ENCODE measurements around the gene PRRG1.
A peak's percentile ranks its signal among the peaks of the same experiment; 100 is the strongest.

PRRG1 gene

DNA sequence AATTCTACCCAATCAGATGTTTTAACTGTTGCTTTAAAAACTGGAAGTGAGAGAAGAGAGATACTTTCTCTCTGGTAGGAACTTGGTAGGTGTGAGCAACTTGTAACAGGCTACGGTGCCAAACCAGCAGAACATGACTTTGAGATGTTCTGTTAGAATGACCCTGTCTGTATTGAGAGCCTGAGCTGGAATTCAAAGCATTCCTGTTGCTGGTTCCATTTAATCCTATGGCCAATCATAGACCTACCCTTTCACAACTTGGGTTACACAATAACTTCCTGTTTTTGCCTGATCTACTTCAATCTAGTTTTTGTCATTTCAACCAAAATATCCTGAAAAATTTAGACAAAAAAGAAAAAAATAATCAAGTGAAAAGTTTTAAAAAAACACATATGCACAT lies 1.7 kb upstream of the PRRG1 start:
- Histone ChIP-seq H3K9ac (ENCODE audit: low read length in 2 of 2) (no peak overlapping the region), H3K9me3 (ENCODE audit: control insufficient read depth in 2 of 2, low read length in 2 of 2) (no peaks in the 10 kb centered on the region), H3K4me3 (ENCODE audit: low read length in 2 of 2) (no peak overlapping the region), H3K27me3 (ENCODE audit: control insufficient read depth in 1 of 2, insufficient read depth in 2 of 2, low read length in 2 of 2) (no peaks in the 10 kb centered on the region), H3K27ac (ENCODE audit: low read length) (no peak overlapping the region), H3K36me3 (ENCODE audit: control insufficient read depth in 2 of 2, insufficient read depth in 2 of 2, low read length in 2 of 2) (no peaks in the 10 kb centered on the region), H3K4me1 (ENCODE audit: control insufficient read depth, insufficient read depth, low read length) (no peaks in the 10 kb centered on the region)

GRCh38 chrX:37348231-37348970 lies 763 bp upstream of the PRRG1 start:
- Histone ChIP-seq H3K27ac (ENCODE audit: low read length) (no peak overlapping the region), H3K9ac (ENCODE audit: low read length in 2 of 2) (peak overlapping the region in 1 of 2 donors; percentile 13)

DNA sequence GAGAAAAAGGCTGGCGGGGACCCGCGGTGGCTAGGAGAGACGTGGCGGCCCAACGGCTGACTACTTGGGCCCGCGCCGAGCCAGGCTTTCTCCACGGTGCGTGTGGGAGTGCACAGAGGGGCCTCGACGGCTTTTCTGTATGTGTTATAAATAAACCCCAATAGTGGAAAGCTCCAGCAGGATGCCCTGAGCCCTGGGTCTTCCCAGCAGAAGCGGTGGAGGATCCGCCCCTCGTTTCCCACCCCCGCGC lies 268 bp upstream of the PRRG1 start:
- no peaks in the 10 kb centered on the region for H3K4me1 ChIP-seq (ENCODE audit: control insufficient read depth, insufficient read depth, low read length)
- H3K27me3 ChIP-seq (ENCODE audit: control insufficient read depth in 1 of 2, insufficient read depth in 2 of 2, low read length in 2 of 2) = no peaks in the 10 kb centered on the region
- H3K4me3 ChIP-seq (ENCODE audit: low read length in 2 of 2) = peak overlapping the region; percentile 6 to 64
- no peaks in the 10 kb centered on the region for H3K36me3 ChIP-seq (ENCODE audit: control insufficient read depth in 2 of 2, insufficient read depth in 2 of 2, low read length in 2 of 2)
- H3K9ac ChIP-seq (ENCODE audit: low read length in 2 of 2) = peak overlapping the region in 1 of 2 donors; percentile 13
- no peaks in the 10 kb centered on the region for H3K9me3 ChIP-seq (ENCODE audit: control insufficient read depth in 2 of 2, low read length in 2 of 2)
- no peak overlapping the region for H3K27ac ChIP-seq (ENCODE audit: low read length)

More at GRCh38 chrX:37348231-37348970, 763 bp upstream of the PRRG1 start:
- Histone ChIP-seq H3K4me3 (ENCODE audit: low read length in 2 of 2) (peak overlapping the region; percentile 6 to 64), H3K9me3 (ENCODE audit: control insufficient read depth in 2 of 2, low read length in 2 of 2) (no peaks in the 10 kb centered on the region), H3K36me3 (ENCODE audit: control insufficient read depth in 2 of 2, insufficient read depth in 2 of 2, low read length in 2 of 2) (no peaks in the 10 kb centered on the region), H3K4me1 (ENCODE audit: control insufficient read depth, insufficient read depth, low read length) (no peaks in the 10 kb centered on the region), H3K27me3 (ENCODE audit: control insufficient read depth in 1 of 2, insufficient read depth in 2 of 2, low read length in 2 of 2) (no peaks in the 10 kb centered on the region)

- no peaks in the 10 kb centered on the region for H3K36me3 ChIP-seq (ENCODE audit: control insufficient read depth in 2 of 2, insufficient read depth in 2 of 2, low read length in 2 of 2)
- no peaks in the 10 kb centered on the region for H3K4me1 ChIP-seq (ENCODE audit: control insufficient read depth, insufficient read depth, low read length)
- H3K4me3 ChIP-seq (ENCODE audit: low read length in 2 of 2) = peak overlapping the region; percentile 77 to 84
- H3K9ac ChIP-seq (ENCODE audit: low read length in 2 of 2) = peak overlapping the region; percentile 2 to 70
- no peaks in the 10 kb centered on the region for H3K27me3 ChIP-seq (ENCODE audit: control insufficient read depth in 1 of 2, insufficient read depth in 2 of 2, low read length in 2 of 2)
- H3K27ac ChIP-seq (ENCODE audit: low read length) = no peak overlapping the region
- no peaks in the 10 kb centered on the region for H3K9me3 ChIP-seq (ENCODE audit: control insufficient read depth in 2 of 2, low read length in 2 of 2)
Measured at GRCh38 chrX:37350034-37350365, 836 bp downstream of the PRRG1 start.

DNA sequence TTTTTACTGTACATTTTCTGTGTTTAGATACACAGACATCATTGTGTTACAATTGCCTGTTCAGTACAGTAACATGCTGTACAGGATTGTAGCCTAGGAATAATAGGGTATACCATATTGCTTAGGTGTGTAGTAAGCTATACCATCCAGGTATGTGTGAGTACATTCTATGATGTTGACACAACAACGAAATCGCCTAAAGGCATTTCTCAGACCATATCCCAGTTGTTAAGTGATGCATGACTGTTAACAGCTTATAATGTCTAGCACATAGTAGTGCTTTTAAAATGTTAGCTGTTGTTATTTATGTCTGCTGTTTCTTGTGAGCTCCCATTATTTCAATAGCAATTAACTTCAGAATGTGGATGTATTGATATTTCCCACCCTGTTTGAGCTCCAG lies 4.5 kb downstream of the PRRG1 start:
- Histone ChIP-seq H3K4me3 (ENCODE audit: low read length in 2 of 2) (no peak overlapping the region), H3K9ac (ENCODE audit: low read length in 2 of 2) (no peak overlapping the region), H3K4me1 (ENCODE audit: control insufficient read depth, insufficient read depth, low read length) (no peaks in the 10 kb centered on the region), H3K36me3 (ENCODE audit: control insufficient read depth in 2 of 2, insufficient read depth in 2 of 2, low read length in 2 of 2) (no peaks in the 10 kb centered on the region), H3K27me3 (ENCODE audit: control insufficient read depth in 1 of 2, insufficient read depth in 2 of 2, low read length in 2 of 2) (no peaks in the 10 kb centered on the region), H3K9me3 (ENCODE audit: control insufficient read depth in 2 of 2, low read length in 2 of 2) (no peaks in the 10 kb centered on the region), H3K27ac (ENCODE audit: low read length) (no peak overlapping the region)

DNA sequence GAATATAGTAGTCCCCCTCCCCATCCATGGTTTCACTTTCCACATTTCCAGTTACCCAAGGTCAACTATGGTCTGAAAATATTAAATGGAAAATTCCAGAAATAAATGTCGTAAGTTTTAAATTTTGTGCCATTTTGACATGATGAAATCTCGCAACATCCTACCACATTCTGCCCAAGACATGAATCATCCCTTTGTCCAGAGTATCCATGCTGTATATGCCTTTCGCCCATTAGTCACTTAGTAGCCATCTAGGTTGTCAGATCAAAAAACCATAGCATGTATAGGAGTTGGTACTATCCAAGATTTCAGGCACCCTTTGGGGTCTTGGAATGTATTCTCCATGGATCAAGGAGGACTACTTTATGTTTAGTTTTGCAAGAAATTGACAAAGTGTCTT lies 8.3 kb downstream of the PRRG1 start:
- Histone ChIP-seq H3K9me3 (ENCODE audit: control insufficient read depth in 2 of 2, low read length in 2 of 2) (no peaks in the 10 kb centered on the region), H3K36me3 (ENCODE audit: control insufficient read depth in 2 of 2, insufficient read depth in 2 of 2, low read length in 2 of 2) (no peaks in the 10 kb centered on the region), H3K9ac (ENCODE audit: low read length in 2 of 2) (no peak overlapping the region), H3K27ac (ENCODE audit: low read length) (no peak overlapping the region), H3K4me3 (ENCODE audit: low read length in 2 of 2) (no peak overlapping the region), H3K4me1 (ENCODE audit: control insufficient read depth, insufficient read depth, low read length) (no peaks in the 10 kb centered on the region), H3K27me3 (ENCODE audit: control insufficient read depth in 1 of 2, insufficient read depth in 2 of 2, low read length in 2 of 2) (no peaks in the 10 kb centered on the region)

GRCh38 chrX:37361596-37361995 lies 12.4 kb downstream of the PRRG1 start:
- H3K9ac ChIP-seq (ENCODE audit: low read length in 2 of 2) = no peak overlapping the region
- H3K27ac ChIP-seq (ENCODE audit: low read length) = no peak overlapping the region
- H3K4me1 ChIP-seq (ENCODE audit: control insufficient read depth, insufficient read depth, low read length) = no peaks in the 10 kb centered on the region
- no peaks in the 10 kb centered on the region for H3K9me3 ChIP-seq (ENCODE audit: control insufficient read depth in 2 of 2, low read length in 2 of 2)
- no peaks in the 10 kb centered on the region for H3K36me3 ChIP-seq (ENCODE audit: control insufficient read depth in 2 of 2, insufficient read depth in 2 of 2, low read length in 2 of 2)
- no peak overlapping the region for H3K4me3 ChIP-seq (ENCODE audit: low read length in 2 of 2)
- no peaks in the 10 kb centered on the region for H3K27me3 ChIP-seq (ENCODE audit: control insufficient read depth in 1 of 2, insufficient read depth in 2 of 2, low read length in 2 of 2)

DNA sequence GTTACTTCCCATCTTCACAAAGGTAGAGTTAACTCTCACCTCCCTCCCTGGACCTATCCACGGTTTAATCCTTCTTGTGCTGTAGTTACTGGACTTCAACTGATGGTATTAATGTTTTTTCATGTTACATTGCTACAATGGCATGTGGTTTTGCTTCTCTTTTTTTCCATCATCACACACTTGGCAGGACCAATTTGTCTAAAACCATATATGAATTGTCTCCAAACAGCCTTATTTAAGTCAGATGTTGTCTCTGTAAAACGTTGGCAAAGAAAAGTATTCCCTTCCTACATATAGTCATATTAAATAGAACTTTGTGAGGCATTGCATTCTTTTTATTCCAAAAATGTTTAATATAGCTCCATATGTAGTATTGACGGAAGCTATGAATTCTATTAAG lies 15.5 kb downstream of the PRRG1 start:
- no peak overlapping the region for H3K27ac ChIP-seq (ENCODE audit: low read length)
- H3K36me3 ChIP-seq (ENCODE audit: control insufficient read depth in 2 of 2, insufficient read depth in 2 of 2, low read length in 2 of 2) = no peaks in the 10 kb centered on the region
- no peaks in the 10 kb centered on the region for H3K4me1 ChIP-seq (ENCODE audit: control insufficient read depth, insufficient read depth, low read length)
- no peak overlapping the region for H3K4me3 ChIP-seq (ENCODE audit: low read length in 2 of 2)
- no peaks in the 10 kb centered on the region for H3K9me3 ChIP-seq (ENCODE audit: control insufficient read depth in 2 of 2, low read length in 2 of 2)
- H3K27me3 ChIP-seq (ENCODE audit: control insufficient read depth in 1 of 2, insufficient read depth in 2 of 2, low read length in 2 of 2) = no peaks in the 10 kb centered on the region
- no peak overlapping the region for H3K9ac ChIP-seq (ENCODE audit: low read length in 2 of 2)

DNA sequence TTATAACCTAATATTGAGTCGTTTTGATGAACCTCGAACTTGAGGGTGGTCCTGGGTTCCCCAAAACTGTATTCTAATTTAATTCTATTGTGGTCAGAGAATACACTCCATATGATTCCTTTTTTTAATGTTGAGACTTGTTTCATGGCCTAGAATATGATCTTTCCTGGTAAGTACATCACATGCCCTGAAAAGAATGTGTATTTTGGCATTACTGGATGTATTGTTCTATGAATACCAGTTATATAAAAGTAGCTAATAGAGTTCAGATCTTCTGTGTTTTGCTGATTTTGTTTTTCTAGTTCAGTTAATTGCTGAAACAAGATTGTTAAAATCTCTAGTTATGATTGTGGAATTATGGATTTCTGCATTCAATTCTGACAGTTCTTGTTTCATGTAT lies 18.8 kb downstream of the PRRG1 start:
- Histone ChIP-seq H3K9me3 (ENCODE audit: control insufficient read depth in 2 of 2, low read length in 2 of 2) (no peaks in the 10 kb centered on the region), H3K4me3 (ENCODE audit: low read length in 2 of 2) (no peak overlapping the region), H3K9ac (ENCODE audit: low read length in 2 of 2) (no peak overlapping the region), H3K4me1 (ENCODE audit: control insufficient read depth, insufficient read depth, low read length) (no peaks in the 10 kb centered on the region), H3K36me3 (ENCODE audit: control insufficient read depth in 2 of 2, insufficient read depth in 2 of 2, low read length in 2 of 2) (no peaks in the 10 kb centered on the region), H3K27me3 (ENCODE audit: control insufficient read depth in 1 of 2, insufficient read depth in 2 of 2, low read length in 2 of 2) (no peaks in the 10 kb centered on the region), H3K27ac (ENCODE audit: low read length) (no peak overlapping the region)

- H3K4me3 ChIP-seq (ENCODE audit: low read length in 2 of 2) = no peak overlapping the region
- no peaks in the 10 kb centered on the region for H3K4me1 ChIP-seq (ENCODE audit: control insufficient read depth, insufficient read depth, low read length)
- no peak overlapping the region for H3K9ac ChIP-seq (ENCODE audit: low read length in 2 of 2)
- no peaks in the 10 kb centered on the region for H3K9me3 ChIP-seq (ENCODE audit: control insufficient read depth in 2 of 2, low read length in 2 of 2)
- H3K36me3 ChIP-seq (ENCODE audit: control insufficient read depth in 2 of 2, insufficient read depth in 2 of 2, low read length in 2 of 2) = no peaks in the 10 kb centered on the region
- no peaks in the 10 kb centered on the region for H3K27me3 ChIP-seq (ENCODE audit: control insufficient read depth in 1 of 2, insufficient read depth in 2 of 2, low read length in 2 of 2)
- no peak overlapping the region for H3K27ac ChIP-seq (ENCODE audit: low read length)
Measured at GRCh38 chrX:37370499-37371141, 21.5 kb downstream of the PRRG1 start.

DNA sequence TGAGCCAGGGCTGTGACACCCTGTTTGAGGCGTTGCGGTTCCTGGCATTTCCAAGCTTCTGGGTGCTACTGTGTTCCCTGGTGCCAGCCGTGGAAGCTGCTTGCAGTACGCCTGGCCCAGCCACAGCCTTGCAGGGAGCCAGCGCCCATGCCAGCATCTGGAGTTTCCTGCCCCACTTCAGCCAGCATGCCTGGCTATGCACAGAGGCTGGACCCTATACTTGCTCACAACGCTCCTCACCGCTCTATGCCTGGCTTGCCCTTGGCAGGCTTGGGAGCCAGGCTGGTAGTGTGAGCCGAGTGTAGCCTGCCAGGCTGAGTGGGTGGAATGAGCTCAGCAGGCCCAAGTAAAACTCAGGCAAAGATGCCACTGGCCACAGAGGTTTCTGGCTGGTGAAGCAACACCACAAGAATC lies 22.4 kb downstream of the PRRG1 start:
- H3K27ac ChIP-seq (ENCODE audit: low read length) = no peak overlapping the region
- no peaks in the 10 kb centered on the region for H3K4me1 ChIP-seq (ENCODE audit: control insufficient read depth, insufficient read depth, low read length)

More for the DNA sequence above, 22.4 kb downstream of the PRRG1 start:
- Histone ChIP-seq H3K4me3 (ENCODE audit: low read length in 2 of 2) (no peak overlapping the region), H3K9me3 (ENCODE audit: control insufficient read depth in 2 of 2, low read length in 2 of 2) (no peaks in the 10 kb centered on the region), H3K27me3 (ENCODE audit: control insufficient read depth in 1 of 2, insufficient read depth in 2 of 2, low read length in 2 of 2) (no peaks in the 10 kb centered on the region), H3K9ac (ENCODE audit: low read length in 2 of 2) (no peak overlapping the region), H3K36me3 (ENCODE audit: control insufficient read depth in 2 of 2, insufficient read depth in 2 of 2, low read length in 2 of 2) (no peaks in the 10 kb centered on the region)
